ENCODE measurements around the gene STAP1. TPM values are rescaled to one million over a fixed set of nuclear protein-coding genes. Genes with fewer than 3 reads are reported as not detected.

Gene STAP1
- total RNA-seq, result not detected in 3 replicates
- long read RNA-seq, result 0 reads

GRCh38 chr4:67558493-67558892 lies at the start of gene STAP1:
Gene STAP1, plus strand, starts transcription at chr4:67558727. Its CDS starts 83 bp downstream, at chr4:67558810.
- DNase-seq (ENCODE audit: low spot score), result no peak
- Mint-ChIP-seq H3K27ac (ENCODE audit: unreplicated experiment) (no peak within 1 kb of the TSS), H3K4me3 (ENCODE audit: unreplicated experiment) (no peak within 1 kb of the TSS), H3K36me3 (ENCODE audit: low read depth) (no peaks in the 10 kb centered on the region), H3K27me3 (ENCODE audit: low read depth) (peaks cover 13% of the 10 kb centered on the region), H3K9me3 (ENCODE audit: low read depth) (no peaks in the 10 kb centered on the region), H3K4me1 (ENCODE audit: low read depth) (no peaks in the 10 kb centered on the region)
- TF ChIP-seq CTCF (IDR thresholded peaks at IDR 0.05), result no peak

- H3K4me1 Mint-ChIP-seq (ENCODE audit: low read depth), result peaks cover 5% of the 10 kb centered on the region
- H3K27me3 Mint-ChIP-seq (ENCODE audit: low read depth), result no peaks in the 10 kb centered on the region
- TF ChIP-seq CTCF (IDR thresholded peaks at IDR 0.05), result no peak
- H3K27ac Mint-ChIP-seq (ENCODE audit: unreplicated experiment), result no peak overlapping the region
- no peak overlapping the region for H3K4me3 Mint-ChIP-seq (ENCODE audit: unreplicated experiment)
- DNase-seq (ENCODE audit: low spot score), result no peak
- peaks cover 30% of the 10 kb centered on the region for H3K36me3 Mint-ChIP-seq (ENCODE audit: low read depth)
- H3K9me3 Mint-ChIP-seq (ENCODE audit: low read depth), result no peaks in the 10 kb centered on the region
Observed at GRCh38 chr4:67512501-67512900, 46.0 kb upstream of the STAP1 start.

- Mint-ChIP-seq H3K4me3 (ENCODE audit: unreplicated experiment) (no peak overlapping the region), H3K4me1 (ENCODE audit: low read depth) (no peaks in the 10 kb centered on the region), H3K27me3 (ENCODE audit: low read depth) (no peaks in the 10 kb centered on the region), H3K27ac (ENCODE audit: unreplicated experiment) (no peak overlapping the region), H3K9me3 (ENCODE audit: low read depth) (no peaks in the 10 kb centered on the region), H3K36me3 (ENCODE audit: low read depth) (peaks cover 3% of the 10 kb centered on the region)
- no peak for DNase-seq (ENCODE audit: low spot score)
- TF ChIP-seq CTCF (IDR thresholded peaks at IDR 0.05), result no peak
Observed at GRCh38 chr4:67520141-67520540, 38.4 kb upstream of the STAP1 start.

GRCh38 chr4:67521506-67521905 lies 37.0 kb upstream of the STAP1 start:
- H3K9me3 Mint-ChIP-seq (ENCODE audit: low read depth), result no peaks in the 10 kb centered on the region
- no peak for TF ChIP-seq CTCF (IDR thresholded peaks at IDR 0.05)
- H3K4me1 Mint-ChIP-seq (ENCODE audit: low read depth), result no peaks in the 10 kb centered on the region
- H3K27me3 Mint-ChIP-seq (ENCODE audit: low read depth), result no peaks in the 10 kb centered on the region
- H3K27ac Mint-ChIP-seq (ENCODE audit: unreplicated experiment), result no peak overlapping the region
- H3K4me3 Mint-ChIP-seq (ENCODE audit: unreplicated experiment), result no peak overlapping the region
- DNase-seq (ENCODE audit: low spot score), result no peak
- H3K36me3 Mint-ChIP-seq (ENCODE audit: low read depth), result peaks cover 9% of the 10 kb centered on the region

DNA sequence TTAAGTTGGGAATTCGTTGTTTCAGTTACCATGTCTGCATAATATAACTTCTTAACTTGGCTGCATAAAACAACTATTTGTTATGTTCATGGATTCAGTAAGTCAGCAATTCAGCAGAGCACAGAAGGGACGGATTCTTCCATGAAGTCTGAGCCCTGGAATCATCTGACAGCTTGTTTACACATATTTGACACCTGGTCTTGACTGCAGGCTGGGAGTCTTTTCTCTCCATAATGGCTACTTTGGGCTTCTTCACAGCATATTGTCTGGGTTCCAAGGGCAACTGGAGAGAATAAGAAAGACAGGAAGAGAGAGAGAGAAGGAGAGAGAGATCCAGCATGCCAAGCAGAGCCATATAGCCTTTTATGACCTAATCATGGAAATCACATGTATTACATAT lies 36.3 kb upstream of the STAP1 start:
- H3K4me3 Mint-ChIP-seq (ENCODE audit: unreplicated experiment), result no peak overlapping the region
- H3K27ac Mint-ChIP-seq (ENCODE audit: unreplicated experiment), result no peak overlapping the region
- TF ChIP-seq CTCF (IDR thresholded peaks at IDR 0.05), result no peak
- H3K36me3 Mint-ChIP-seq (ENCODE audit: low read depth), result peaks cover 9% of the 10 kb centered on the region
- H3K4me1 Mint-ChIP-seq (ENCODE audit: low read depth), result no peaks in the 10 kb centered on the region
- DNase-seq (ENCODE audit: low spot score), result no peak
- H3K27me3 Mint-ChIP-seq (ENCODE audit: low read depth), result no peaks in the 10 kb centered on the region
- H3K9me3 Mint-ChIP-seq (ENCODE audit: low read depth), result no peaks in the 10 kb centered on the region
